GM23338 (cell line): ENCODE measurements around the gene TMEM163.

Experiments
- CREB1 ChIP-seq: fragments of 250-450 bp; sonication (Bioruptor Pico); IDR thresholded peaks from 2 replicates; pipeline ENCODE4 v1.5.0; 2020; ENCODE audit warnings: low read depth, mild to moderate bottlenecking, moderate library complexity
- ETS1 ChIP-seq: IDR thresholded peaks from 2 replicates; pipeline ENCODE4 v1.6.1; 2016; ENCODE audit warnings: antibody characterized with exemption
- EZH2 ChIP-seq: fragments of 200-600 bp; sonication (generic); IDR thresholded peaks from one replicate; pipeline ENCODE4 v1.8.0; 2017; ENCODE audit warnings: antibody characterized with exemption, mild to moderate bottlenecking, low read depth; ENCODE audit not compliant: unreplicated experiment
- EZH2phosphoT487 ChIP-seq: fragments of 200-600 bp; sonication (generic); IDR thresholded peaks from one replicate; pipeline ENCODE4 v1.8.1; 2018; ENCODE audit warnings: antibody characterized with exemption; ENCODE audit not compliant: unreplicated experiment
- JUNB ChIP-seq: IDR thresholded peaks from one replicate; pipeline ENCODE4 v1.6.1; 2016; ENCODE audit warnings: antibody characterized with exemption; ENCODE audit not compliant: unreplicated experiment
- NANOG ChIP-seq: IDR thresholded peaks from 2 replicates; pipeline ENCODE4 v1.6.1; 2016; ENCODE audit warnings: antibody characterized with exemption, borderline replicate concordance
- POLR2AphosphoS5 ChIP-seq: IDR thresholded peaks from 2 replicates; pipeline ENCODE4 v1.6.1; 2016; ENCODE audit warnings: antibody characterized with exemption, low read depth
- REST ChIP-seq: IDR thresholded peaks from one replicate; pipeline ENCODE4 v1.6.1; 2018; ENCODE audit warnings: antibody characterized with exemption; ENCODE audit not compliant: unreplicated experiment
- STAT1 ChIP-seq: IDR thresholded peaks from one replicate; pipeline ENCODE4 v1.6.1; 2016; ENCODE audit warnings: antibody characterized with exemption; ENCODE audit not compliant: unreplicated experiment
- ZNF114 ChIP-seq: fragments of 250-450 bp; sonication (Bioruptor Pico); IDR thresholded peaks from 2 replicates; pipeline ENCODE4 v1.5.0; 2020; ENCODE audit warnings: mild to moderate bottlenecking, moderate library complexity
- ZNF331 ChIP-seq: fragments of 250-450 bp; sonication (Bioruptor Pico); IDR thresholded peaks from 2 replicates; pipeline ENCODE4 v1.5.0; 2020; ENCODE audit warnings: low read depth, mild to moderate bottlenecking, moderate library complexity
- ZNF462 ChIP-seq: fragments of 250-450 bp; sonication (Bioruptor Pico); IDR thresholded peaks from 2 replicates; pipeline ENCODE4 v1.5.0; 2020; ENCODE audit warnings: mild to moderate bottlenecking, moderate library complexity
- TF ChIP-seq, protein P1 (sequence below), 2 experiments: fragments of 200-600 bp in 1 of 2; sonication (generic) in 1 of 2; conservative IDR thresholded peaks; 2 replicates each; pipeline versions ENCODE4 v1.5.1 to v1.6.1; 2016 to 2017; ENCODE audit warnings: antibody characterized with exemption in 2 of 2, low read depth in 2 of 2, mild to moderate bottlenecking in 2 of 2, moderate library complexity in 1 of 2

GRCh38 chr2:134504586-134505336 is 214.0 kb downstream of the TMEM163 start:
- TF ChIP-seq EZH2: no peak
- TF ChIP-seq, protein P1, sequence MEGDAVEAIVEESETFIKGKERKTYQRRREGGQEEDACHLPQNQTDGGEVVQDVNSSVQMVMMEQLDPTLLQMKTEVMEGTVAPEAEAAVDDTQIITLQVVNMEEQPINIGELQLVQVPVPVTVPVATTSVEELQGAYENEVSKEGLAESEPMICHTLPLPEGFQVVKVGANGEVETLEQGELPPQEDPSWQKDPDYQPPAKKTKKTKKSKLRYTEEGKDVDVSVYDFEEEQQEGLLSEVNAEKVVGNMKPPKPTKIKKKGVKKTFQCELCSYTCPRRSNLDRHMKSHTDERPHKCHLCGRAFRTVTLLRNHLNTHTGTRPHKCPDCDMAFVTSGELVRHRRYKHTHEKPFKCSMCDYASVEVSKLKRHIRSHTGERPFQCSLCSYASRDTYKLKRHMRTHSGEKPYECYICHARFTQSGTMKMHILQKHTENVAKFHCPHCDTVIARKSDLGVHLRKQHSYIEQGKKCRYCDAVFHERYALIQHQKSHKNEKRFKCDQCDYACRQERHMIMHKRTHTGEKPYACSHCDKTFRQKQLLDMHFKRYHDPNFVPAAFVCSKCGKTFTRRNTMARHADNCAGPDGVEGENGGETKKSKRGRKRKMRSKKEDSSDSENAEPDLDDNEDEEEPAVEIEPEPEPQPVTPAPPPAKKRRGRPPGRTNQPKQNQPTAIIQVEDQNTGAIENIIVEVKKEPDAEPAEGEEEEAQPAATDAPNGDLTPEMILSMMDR (conservative IDR thresholded peaks at IDR 0.05; ENCODE audit: low read depth in 2 of 2): no peak
- no peak for TF ChIP-seq POLR2AphosphoS5
- no peak for TF ChIP-seq EZH2phosphoT487
- no peak for TF ChIP-seq CREB1 (CRISPR knock-in tag)
- no peak for TF ChIP-seq REST
- no peak for TF ChIP-seq ETS1
- no peak for TF ChIP-seq NANOG
- no peak for TF ChIP-seq STAT1
- no peak for TF ChIP-seq JUNB
- no peak for TF ChIP-seq ZNF114 (CRISPR knock-in tag)
- no peak for TF ChIP-seq ZNF331 (CRISPR knock-in tag)
- no peak for TF ChIP-seq ZNF462
